Stimulated activated CD4-positive, alpha-beta T cell treated with anti-CD3 and anti-CD28 coated beads, Interleukin-12 subunit alpha, Interleukin-12 subunit beta, amount 100 ng/mL, for 4 hours (primary cell): ENCODE results near the gene HDHD3.
A peak's percentile ranks its signal among the peaks of the same experiment; 100 is the strongest.

Experiments
- DNase-seq: peaks from one replicate; pipeline ENCODE4 v3.0.0-alpha.2; 2020

Gene HDHD3

DNA sequence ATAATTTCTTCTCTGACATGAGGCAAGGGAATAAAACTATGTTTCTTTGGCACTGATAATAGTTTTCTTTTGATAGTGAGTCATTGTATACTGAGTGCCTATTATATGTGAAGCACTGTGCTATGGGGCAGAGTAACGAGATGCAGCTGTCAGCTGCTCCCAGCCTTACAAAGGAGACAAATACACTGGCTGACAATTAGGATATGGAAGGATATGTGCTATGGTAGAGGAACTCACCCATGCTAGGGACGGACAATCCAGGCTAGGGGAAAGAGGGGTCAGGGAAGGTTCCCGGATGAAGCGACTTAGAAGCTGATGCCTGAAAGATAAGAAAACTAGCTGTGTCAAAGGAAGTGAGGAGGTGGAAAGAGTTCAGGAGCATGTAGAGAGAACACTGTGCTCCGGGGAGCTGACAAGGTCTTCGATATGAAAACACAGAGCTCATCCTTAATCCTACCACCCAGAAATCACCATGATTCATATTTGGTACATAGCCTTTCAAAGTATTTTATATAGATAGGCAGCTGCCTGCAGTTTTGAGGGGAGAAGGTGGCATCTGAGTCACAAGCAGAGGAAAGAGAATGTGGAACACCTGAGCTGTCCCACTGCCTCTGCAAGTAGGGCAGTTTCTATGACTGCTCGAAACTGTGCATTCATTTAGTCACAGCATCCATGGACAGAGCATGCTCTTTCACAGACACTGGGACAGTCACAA lies 15.3 kb downstream of the HDHD3 start:
- DNase-seq, result no peak

DNA sequence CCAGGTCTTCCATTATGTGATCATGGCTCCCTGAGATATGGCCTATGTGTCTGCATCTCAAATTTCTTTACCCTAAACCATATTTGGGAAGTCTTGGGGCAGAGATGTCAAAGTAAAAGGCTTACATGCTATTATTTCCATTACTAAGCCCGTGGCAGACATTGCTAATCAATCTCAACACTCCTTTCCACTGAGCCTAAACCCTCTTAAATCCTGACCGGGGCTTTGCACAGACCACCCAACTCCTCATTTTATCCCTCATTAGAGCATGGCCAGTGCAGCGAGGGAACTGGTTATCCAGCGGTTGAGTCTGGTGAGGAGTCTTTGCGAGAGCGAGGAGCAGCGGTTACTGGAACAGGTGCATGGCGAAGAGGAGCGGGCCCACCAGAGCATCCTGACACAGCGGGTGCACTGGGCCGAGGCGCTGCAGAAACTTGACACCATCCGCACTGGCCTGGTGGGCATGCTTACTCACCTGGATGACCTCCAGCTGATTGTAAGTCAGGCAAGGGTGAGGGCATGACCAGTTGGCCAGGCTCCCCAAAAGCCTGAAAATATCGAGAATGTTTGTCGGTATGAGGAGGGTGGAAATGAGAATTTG lies 16.4 kb downstream of the HDHD3 start:
- DNase-seq, result no peak

DNA sequence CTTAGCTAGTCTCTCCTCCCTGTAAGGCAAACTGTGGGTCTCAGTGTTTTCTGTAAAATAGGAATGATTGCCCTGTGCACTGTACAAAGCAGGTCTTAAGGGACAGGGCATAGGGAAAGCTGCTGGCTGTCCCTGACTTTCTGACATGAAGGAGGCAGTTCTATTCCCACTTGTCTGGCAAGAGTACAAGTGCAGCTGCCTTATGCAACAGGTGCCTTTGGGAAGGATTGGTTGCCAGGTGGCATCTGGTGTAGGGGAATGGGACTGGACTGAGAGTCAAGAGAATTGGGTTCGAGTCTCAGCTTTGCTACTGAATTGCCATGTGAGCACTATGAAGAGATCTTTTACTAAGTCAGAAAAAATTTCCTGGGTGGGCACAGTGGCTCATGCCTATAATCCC lies 17.4 kb downstream of the HDHD3 start:
- DNase-seq, result no peak

DNA sequence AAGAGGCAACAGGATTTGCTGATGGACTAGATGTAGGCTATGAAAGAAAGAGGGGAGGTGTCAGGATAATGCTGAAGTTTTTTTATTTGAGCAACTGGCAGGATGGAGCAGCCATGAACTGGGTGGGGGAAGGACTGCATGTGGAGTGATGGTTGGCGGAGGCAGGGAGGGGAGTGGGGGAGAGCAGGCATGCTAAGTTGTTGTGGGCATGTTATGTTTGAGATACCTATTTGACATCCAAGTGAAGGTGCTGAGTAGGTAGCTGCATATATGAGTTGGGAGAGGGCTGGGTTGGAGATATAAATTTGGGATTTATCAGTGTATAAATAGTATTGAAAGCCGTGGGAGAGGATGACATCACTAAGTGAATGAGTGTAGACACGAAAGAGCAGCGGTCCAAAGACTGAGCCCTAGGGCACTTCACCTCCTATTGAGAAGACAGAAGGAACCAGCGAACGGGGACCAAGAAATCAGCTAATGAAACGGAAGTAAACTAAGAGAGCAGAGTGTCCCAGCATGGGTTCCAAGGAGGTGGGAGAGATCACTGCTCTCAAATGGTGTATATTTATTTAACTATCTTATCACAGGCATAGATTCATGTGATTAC lies 20.0 kb downstream of the HDHD3 start:
- DNase-seq, result no peak

DNA sequence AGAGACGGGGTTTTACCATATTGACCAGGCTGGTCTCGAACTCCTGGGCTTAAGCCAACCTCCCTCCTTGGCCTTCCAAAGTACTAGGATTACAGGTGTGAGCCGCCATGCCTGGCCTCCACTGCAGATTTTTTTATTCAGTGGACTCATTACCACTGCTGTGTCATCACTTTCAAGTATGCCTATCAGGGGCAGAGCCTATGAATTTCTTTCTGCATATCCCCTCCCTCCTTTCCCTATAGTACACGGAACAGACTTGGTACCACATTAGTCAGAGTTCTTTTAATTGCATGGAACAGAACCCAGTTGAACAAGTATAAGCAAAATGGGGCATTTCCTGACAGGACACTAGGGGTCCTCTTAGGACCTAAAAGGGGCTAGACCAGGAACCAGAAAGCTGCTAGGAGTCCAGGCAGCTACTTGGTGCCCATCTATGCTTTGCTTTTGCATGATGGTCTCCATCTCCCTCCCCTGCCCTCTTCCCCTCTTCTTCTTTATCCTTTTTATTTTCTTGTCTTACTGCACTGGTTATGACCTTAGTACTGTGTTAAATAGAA lies 21.7 kb downstream of the HDHD3 start:
- DNase-seq, result no peak

DNA sequence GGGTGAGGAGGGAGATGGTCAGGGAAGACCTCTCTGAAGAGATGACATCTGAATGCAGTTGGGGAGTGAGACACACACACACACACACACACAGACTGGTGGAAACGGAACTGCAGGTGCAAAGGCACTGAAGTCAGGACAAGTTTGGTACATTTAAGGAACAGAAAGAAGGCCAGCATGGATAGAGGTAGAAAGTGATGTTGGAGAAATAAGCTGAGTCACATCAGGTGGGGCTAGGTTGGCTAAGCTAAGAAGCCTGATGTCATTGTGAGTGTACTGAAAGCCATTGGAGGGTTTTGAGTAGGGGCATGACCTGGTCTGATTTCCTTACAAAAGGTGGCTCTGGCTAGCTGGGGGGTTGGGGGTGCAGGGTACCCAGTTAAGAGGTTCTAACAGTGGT lies 24.4 kb downstream of the HDHD3 start:
- no peak for DNase-seq

DNA sequence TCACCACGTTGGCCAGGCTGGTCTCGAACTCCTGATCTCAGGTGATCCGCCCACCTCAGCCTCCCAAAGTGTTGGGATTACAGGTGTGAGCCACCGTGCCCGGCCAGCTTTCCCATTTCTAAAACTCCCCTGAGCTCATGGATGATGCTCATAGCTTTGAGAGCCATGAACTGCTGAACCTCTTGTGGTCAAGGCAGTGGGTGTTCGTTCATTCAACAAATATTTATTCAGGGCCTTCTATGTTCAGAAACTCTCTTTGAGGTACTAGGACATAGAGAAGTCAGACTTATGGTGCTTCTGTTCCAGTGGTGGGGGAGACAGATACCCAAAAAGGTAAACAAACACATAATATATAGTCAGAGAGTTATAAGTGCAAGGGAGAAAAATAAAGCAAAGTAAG lies 24.8 kb downstream of the HDHD3 start:
- DNase-seq, result no peak

DNA sequence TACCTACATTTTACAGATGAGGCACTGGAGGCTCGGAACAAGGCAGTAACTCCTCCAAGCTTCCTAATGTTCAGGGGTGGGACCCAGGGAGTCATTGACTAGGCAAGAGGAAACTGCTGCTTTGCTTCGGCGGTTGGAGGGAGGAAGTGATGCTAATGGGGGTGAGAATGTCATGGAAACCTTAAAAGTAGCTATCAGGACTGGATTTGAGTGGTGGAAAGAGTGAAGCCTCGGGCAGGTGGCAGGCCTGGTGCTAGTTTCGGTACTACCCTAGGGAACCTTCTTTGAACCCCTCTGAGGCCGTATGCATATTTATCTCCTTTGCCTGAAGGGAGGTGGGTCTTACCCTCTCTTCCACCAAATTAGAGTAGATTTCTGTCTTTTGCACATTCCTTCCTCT lies 25.8 kb downstream of the HDHD3 start:
- DNase-seq, result no peak

DNA sequence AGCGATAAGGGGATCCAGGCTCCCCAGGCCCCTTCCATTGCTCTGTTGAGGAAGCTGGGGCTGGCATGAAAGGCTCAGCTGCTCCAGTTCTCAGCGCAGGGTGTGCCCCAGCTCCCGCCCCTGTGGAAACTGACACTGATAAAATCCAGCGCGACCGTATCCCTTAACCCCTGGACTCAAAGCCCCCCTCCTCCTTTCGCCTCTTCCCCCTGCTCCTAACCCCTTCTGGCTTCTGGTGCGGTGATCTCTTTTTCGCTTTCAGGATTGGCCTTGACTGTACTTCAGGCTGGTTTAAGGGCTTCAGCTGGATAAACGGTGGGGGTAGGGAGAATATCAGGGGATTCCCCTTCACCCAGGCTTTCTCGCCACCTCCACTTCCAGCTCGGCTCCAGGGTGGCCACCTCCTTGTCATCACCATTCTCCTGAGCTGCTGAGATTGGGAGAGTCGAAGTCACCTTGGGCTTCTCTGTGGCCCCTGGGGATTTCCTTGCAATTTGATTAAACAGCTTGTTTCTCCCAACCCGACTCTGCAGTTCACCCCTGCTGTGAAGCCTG lies 26.6 kb downstream of the HDHD3 start:
- DNase-seq, result no peak

DNA sequence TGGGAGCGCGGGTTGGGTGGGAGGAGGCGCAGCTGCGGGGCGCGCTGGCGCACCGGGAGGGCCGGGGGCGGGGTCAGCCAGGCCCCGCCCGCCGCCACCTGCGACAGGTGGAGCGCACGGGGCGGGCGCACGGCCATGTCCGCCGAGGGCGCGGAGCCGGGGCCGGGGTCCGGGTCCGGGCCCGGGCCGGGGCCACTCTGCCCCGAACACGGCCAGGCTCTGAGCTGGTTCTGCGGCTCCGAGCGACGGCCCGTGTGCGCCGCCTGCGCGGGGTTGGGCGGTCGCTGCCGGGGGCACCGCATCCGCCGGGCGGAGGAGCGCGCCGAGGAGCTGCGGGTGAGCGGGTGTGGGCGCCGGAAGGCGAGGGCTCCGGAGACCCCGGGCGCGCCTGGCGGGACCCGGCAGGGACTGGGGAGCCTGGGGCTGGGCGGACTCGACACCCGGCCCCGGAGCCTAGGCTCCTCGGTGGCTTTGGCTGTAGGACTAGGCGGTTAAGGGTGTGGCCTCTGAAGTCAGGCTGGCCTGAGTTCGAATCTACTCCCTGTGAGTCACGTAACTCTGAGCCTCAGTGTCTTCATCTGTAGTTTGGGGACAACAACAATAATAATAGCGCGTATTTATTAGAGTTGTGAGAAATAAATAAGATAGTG lies 27.2 kb downstream of the HDHD3 start, which contains the start of gene BSPRY:
Gene BSPRY (plus strand): TSS at position 97 of the 650 bp plus-strand sequence. CDS start 39 bp downstream, at position 136.
- no peak for DNase-seq

DNA sequence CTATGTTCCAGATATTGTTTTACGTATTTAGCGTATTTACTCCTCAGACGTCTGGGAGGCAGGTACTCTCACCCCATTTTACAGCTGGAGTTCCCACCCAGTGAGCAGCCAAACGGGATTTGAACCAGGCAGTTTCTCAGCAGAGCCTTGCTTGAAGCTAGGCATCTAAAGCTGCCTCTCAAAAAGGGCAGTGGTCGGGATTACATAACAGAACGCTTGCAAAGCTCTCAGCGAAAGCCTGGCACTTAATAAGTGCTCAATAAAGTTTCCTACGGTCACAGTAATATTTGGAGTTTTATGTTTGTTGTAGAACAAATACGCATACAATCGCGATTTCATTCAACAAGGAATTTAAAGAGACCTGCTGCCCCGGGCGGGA lies 27.7 kb downstream of the HDHD3 start:
- no peak for DNase-seq

DNA sequence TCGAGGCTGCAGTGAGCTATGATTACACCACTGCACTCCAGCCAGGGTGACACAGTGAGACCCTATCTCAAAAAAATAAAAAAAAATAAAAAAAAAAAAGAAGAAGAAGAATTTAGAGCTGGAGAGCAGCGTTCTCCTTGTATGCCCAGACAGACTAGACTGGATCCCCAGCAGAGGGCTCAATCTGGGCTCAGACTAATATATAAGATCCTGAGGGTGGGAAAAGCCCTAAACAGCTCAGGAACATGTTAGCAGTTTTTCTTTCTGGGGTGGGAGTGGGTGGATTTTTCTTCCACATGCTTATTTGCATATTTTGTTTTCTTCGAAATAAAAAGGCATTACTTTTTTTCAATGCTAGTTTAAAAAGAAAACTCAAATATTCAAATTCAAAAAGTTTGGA lies 28.3 kb downstream of the HDHD3 start:
- no peak for DNase-seq

DNA sequence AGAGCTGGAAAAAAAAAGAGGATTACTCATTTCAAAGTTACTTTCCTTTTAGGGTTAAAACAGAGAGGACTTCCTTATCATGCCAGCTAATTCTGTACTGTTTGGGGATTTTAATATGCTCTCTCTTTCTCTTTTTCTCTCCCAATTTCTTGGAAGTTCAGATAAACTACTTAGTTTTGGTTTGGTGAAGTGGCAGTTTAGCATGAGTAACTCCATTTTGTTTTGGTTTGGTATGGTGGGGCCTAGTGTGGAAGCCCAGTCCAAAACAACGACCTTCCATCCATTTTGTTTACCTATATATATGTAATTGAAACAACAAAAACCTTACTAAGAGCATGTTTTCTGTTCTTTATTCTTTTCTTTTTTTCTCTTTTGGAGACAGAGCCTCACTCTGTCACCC lies 31.1 kb downstream of the HDHD3 start:
- DNase-seq, result no peak

DNA sequence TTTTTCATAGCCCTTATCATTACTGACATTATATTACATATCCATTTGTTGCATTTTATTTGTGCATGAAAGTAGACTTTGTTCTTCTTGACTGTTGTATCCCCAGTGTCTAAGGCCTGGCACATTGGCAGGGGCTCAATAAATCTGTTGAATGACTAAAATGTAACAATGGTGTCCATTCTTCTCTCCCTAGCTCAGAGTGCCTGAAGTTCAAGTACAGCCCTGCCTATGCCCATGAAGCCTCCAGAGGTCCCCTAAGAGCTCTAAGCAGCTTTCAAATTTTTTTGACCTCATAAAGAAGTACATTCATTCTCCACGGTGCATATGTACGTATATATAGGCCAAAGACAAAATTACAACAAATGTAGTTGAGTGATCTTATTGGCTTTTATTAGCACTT lies 31.6 kb downstream of the HDHD3 start:
- DNase-seq, result no peak

DNA sequence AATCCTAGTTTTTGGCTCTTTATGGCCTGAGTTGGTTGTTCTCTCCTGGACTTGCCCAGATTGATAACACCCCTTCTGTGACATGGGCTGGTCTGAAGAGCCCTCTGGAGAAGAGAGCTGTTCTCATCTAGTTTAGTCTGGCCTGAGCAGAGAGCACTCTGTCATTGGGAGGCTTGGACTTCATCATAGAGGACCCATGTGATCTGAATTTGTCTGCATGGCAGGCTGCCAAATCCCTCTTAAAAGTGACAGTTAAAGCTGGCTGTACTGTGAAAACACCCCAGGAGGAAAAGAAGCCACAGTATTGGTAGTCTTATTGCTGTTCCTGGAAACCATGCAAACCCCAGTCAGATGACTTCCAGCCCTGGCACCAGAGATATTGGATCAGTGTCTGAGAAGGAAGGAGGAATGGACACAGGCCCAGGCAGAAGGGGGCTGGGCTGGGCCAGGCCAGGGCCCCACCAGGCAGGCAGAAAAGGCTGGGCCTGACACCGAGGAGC lies 33.0 kb downstream of the HDHD3 start:
- no peak for DNase-seq

DNA sequence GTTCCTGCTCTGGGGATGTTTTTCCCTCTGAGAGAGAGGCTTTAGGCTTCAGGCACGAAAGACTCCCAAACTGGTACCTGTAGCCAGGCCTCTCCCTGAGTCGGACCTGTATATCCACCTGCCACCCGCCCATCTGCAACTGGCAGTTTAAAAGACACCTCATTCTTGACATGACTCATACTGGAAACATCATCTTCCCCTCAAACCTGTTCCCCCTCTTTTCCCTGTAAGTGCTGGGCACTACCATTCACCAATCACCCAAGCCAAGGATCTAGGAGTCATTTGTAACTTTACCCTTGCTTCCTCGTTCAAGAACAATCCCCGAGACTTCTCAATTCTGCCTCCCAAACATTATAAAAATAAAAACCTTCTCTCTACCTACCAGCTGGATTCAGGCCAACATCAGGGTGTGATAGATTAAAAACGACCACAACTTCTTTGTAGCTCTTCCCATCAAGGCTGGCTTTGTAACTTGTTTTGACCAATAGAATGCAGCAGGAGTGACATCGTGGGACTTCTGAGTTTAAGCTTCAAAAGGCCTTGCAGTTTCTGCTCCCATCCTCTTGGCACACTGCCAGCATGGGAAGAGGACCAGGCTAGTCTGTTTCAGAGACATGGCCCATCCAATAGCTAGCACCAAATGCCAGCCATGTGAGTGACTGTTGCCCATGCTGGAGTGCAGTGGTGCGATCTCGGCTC lies 34.9 kb downstream of the HDHD3 start:
- DNase-seq, result no peak

DNA sequence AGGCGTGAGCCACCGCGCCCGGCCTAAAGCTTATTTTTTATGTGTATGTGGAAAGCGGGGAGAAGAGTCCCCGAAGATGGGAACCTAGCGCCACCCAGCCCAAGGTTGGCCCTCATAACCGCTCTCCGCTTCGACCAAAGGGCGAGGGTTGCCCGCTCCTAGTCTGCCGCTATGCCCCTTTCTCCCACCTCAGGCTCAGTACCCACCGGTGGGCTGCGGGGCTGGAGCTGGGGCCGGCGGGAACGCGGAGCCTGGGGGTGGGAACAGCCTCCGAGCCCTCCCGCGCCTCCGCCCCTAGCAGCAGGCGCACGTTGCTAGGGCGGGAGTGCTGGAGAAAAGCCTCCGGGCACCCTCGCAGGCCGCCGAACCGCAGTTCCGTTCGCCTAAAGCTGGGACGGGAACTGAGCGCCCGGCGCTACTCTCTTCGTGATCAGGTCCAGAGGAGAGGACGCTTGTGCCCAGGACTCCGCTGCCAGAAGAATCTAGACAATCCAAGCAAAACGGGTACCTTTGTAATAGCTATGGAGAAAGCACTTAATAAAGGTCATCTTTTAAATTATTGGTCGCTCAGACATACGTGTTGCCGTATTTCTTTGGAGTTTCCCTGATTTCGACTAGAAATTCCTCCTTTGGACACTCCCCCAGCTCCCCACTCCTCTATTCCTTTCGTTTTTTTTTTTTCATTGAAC lies 36.6 kb downstream of the HDHD3 start, which contains the start of gene WDR31:
Gene WDR31 (minus strand): TSS at position 265 of the 689 bp plus-strand sequence. CDS start 8,253 bp downstream, outside the sequence.
- peak; percentile 80 for DNase-seq

DNA sequence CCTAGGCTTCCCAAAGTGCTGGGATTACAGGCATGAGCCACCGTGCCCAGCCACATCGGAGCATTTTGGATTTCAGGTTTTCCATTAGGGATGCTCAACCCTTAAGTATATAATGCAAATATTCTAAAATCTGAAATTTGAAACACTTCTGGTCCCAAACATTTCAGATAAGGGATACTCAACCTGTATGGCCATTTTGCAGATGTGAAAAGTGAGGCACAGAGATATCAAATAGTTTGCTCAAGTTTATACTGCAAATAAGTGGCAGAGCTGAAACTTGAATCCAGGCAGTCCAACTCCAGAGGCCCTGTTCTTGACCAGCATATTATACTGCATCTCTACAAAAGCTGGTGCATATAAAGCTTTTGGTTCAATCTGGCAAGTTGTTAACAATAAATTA lies 39.1 kb downstream of the HDHD3 start:
- DNase-seq, result no peak

DNA sequence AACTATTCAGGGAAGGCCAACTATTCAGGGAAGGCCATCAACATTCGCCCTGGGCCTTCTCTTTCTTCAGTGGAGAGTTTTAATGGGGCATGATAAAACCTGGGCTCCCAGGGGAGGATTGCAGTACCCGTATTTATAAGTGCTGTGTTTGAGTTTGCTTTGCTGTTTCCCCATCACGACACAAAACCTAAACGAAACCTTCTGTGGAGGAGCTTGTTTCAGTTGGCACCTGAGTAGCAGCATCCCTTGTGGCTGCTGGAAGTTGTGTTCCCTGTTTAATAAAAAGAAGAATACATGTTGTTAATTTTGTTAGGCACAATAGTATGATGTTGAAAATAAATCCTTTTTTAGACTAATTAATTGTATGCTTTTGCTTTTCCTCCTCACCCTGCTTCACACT lies 45.0 kb downstream of the HDHD3 start:
- DNase-seq, result no peak

DNA sequence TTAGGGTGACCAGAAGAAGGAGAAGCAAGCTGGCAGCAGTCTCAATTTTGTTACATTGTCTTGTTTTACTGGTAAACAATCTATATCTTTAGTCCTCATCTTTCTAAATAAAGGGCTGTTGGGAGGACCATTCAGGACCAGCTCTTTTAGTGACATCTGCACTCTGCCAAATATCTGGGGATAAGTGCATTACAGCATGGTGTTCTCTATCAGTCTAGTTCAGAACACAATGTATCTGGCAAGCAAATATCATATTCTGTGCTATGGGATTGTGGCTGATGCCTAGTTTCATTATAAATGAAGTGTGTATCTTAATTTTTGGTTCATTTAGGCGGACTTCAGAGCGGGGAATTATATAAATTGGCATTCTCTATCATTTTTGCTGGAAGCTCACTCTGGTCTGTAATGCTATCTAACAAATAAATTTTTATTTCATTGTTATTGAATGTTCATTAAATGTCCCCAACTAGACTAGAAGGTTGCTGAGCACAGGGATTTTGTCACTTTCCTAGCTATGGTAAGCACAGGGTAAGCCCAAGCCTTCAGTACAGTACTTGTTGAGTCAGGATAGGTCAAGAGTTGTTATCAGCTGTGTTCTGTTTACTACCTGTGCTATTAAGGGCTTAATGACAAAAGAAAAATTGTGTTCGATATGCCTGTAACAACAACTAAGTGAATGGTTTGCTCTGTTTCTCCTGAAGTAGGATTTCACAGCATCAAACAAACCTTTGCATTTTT lies 48.6 kb downstream of the HDHD3 start:
- no peak for DNase-seq

DNA sequence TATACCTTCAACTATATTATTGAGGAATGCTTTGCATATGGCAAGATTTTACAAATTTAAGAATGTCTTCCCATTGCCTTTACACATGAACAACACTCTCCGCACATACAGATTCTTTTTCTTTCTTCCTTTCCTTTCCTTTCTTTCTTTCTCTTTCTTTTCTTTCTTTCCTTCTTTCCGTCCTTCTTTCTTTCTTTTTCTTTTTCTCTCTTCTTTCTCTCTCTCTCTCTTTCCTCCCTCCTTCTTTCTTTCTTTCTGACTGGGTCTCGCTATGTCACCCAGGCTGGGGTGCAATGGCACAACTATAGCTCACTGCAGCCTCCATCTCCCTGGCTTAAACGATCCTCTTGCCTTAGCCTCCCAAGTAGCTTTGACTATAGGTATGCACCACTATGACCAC lies 50.6 kb downstream of the HDHD3 start:
- no peak for DNase-seq
